H1 (cell line): ENCODE data around the gene LRRC28. TPM values are rescaled to one million over a fixed set of nuclear protein-coding genes. Genes with fewer than 3 reads are reported as not detected.

Experiments
- CTCF ChIA-PET: fragments of 300-600 bp; sonication (Branson Sonifier 250); formaldehyde crosslinking; loops from one replicate; lab custom pipeline; 2021; ENCODE audit not compliant: partially characterized antibody; lab: Charles Lee
- POLR2A ChIA-PET: fragments of 300-600 bp; sonication (Branson Sonifier 250); formaldehyde crosslinking; loops from one replicate; lab custom pipeline; 2021; ENCODE audit warnings: inconsistent platforms; ENCODE audit not compliant: partially characterized antibody; lab: Charles Lee
- DNase-seq, 2 experiments: peaks; one replicate each; pipeline versions ENCODE4 v3.0.0 to v3.0.0-alpha.2; 2010 to 2022; ENCODE audit warnings: low spot score in 2 of 2, low read depth in 1 of 2, mixed read lengths in 1 of 2
- FAIRE-seq: peaks from 2 replicates; lab custom pipeline; 2011; peaks lifted over from hg19 to GRCh38; lab: Jason Lieb, UNC
- H2AFZ ChIP-seq: 2 replicates; pipeline ENCODE4 v1.8.1; 2012; ENCODE audit warnings: low read length, inconsistent platforms
- H2AK5ac ChIP-seq: 2 replicates; pipeline ENCODE4 v1.6.1; 2013; ENCODE audit warnings: low read depth, low read length
- H2BK120ac ChIP-seq: replicated peaks from 2 replicates; pipeline ENCODE3; 2013; ENCODE audit warnings: low read depth, low read length, inconsistent platforms
- H2BK12ac ChIP-seq: 2 replicates; pipeline ENCODE4 v1.6.1; 2013; ENCODE audit warnings: low read depth, low read length
- H2BK15ac ChIP-seq: 2 replicates; pipeline ENCODE4 v1.6.1; 2013; ENCODE audit warnings: low read length
- H2BK20ac ChIP-seq: 2 replicates; pipeline ENCODE4 v1.6.1; 2013; ENCODE audit warnings: low read length
- H2BK5ac ChIP-seq: 2 replicates; pipeline ENCODE4 v1.6.1; 2013; ENCODE audit warnings: low read depth, low read length
- H3K14ac ChIP-seq: 2 replicates; pipeline ENCODE4 v1.6.1; 2013; ENCODE audit warnings: inconsistent platforms; ENCODE audit not compliant: insufficient read length
- H3K18ac ChIP-seq: 2 replicates; pipeline ENCODE4 v1.6.1; 2013; ENCODE audit warnings: low read length; ENCODE audit errors: extremely low read depth
- H3K23ac ChIP-seq: 2 replicates; pipeline ENCODE4 v1.6.1; 2013; ENCODE audit warnings: inconsistent platforms; ENCODE audit not compliant: insufficient read length
- H3K23me2 ChIP-seq: 2 replicates; pipeline ENCODE4 v1.6.1; 2013; ENCODE audit warnings: low read depth, low read length
- H3K27ac ChIP-seq: 2 replicates; pipeline ENCODE4 v1.6.1; 2011; ENCODE audit warnings: low read depth, low read length, inconsistent platforms
- H3K27me3 ChIP-seq, 4 experiments: replicated peaks in 1 of 4; 1 replicate in 1 of 4; 2 replicates in 3 of 4; pipeline versions ENCODE4 v1.6.1 to v1.8.1; 2011 to 2013; ENCODE audit warnings: low read length in 3 of 4, mild to moderate bottlenecking in 3 of 4, inconsistent platforms in 2 of 4, mixed read lengths in 2 of 4, moderate library complexity in 1 of 4; ENCODE audit not compliant: control insufficient read depth in 3 of 4, insufficient read depth in 3 of 4; ENCODE audit errors: extremely low read depth in 1 of 4
- H3K36me3 ChIP-seq, 4 experiments: 2 replicates each; pipeline versions ENCODE4 v1.6.1 to v1.8.1; 2011 to 2013; ENCODE audit warnings: mild to moderate bottlenecking in 4 of 4, low read length in 3 of 4, moderate library complexity in 2 of 4, control low read depth in 1 of 4, inconsistent platforms in 1 of 4; ENCODE audit not compliant: insufficient read depth in 4 of 4, control insufficient read depth in 2 of 4
- H3K4ac ChIP-seq: replicated peaks from 2 replicates; pipeline ENCODE3; 2013; ENCODE audit warnings: low read length, low read depth, mixed read lengths, inconsistent platforms; ENCODE audit not compliant: insufficient read length
- H3K4me1 ChIP-seq, 4 experiments: replicated peaks in 1 of 4; 1 replicate in 1 of 4; 2 replicates in 3 of 4; pipeline versions ENCODE4 v1.6.1 to v1.8.1; 2011 to 2013; ENCODE audit warnings: low read length in 3 of 4, inconsistent platforms in 2 of 4, mixed read lengths in 1 of 4; ENCODE audit not compliant: insufficient read depth in 4 of 4, control insufficient read depth in 3 of 4
- H3K4me2 ChIP-seq, 2 experiments: 2 replicates each; pipeline versions ENCODE4 v1.6.1 to v1.8.1; 2011 to 2013; ENCODE audit warnings: low read depth in 2 of 2, low read length in 2 of 2, control low read depth in 1 of 2, inconsistent platforms in 1 of 2, mild to moderate bottlenecking in 1 of 2; ENCODE audit not compliant: insufficient read depth in 1 of 2
- H3K4me3 ChIP-seq, 4 experiments: fragments of 200-600, 300-600 bp in 1 of 4; sonication (generic), shearing (Covaris generic), sonication (Bioruptor Twin) in 1 of 4; 2 replicates each; pipeline versions ENCODE4 v1.5.1 to v1.8.1; 2011 to 2016; ENCODE audit warnings: low read length in 4 of 4, low read depth in 3 of 4, control low read depth in 2 of 4, inconsistent platforms in 2 of 4, mild to moderate bottlenecking in 2 of 4, mixed read lengths in 1 of 4, moderate library complexity in 1 of 4; ENCODE audit not compliant: insufficient read depth in 2 of 4; ENCODE audit errors: extremely low read depth in 1 of 4
- H3K56ac ChIP-seq: replicated peaks from 2 replicates; pipeline ENCODE3; 2013; ENCODE audit warnings: low read depth, mild to moderate bottlenecking, mixed read lengths, low read length, inconsistent platforms; ENCODE audit not compliant: insufficient read length
- H3K79me1 ChIP-seq: 2 replicates; pipeline ENCODE4 v1.6.1; 2013; ENCODE audit warnings: low read depth, low read length, control low read depth
- H3K79me2 ChIP-seq, 2 experiments: 2 replicates each; pipeline versions ENCODE4 v1.6.1 to v1.8.1; 2012 to 2013; ENCODE audit warnings: low read length in 2 of 2, mild to moderate bottlenecking in 2 of 2, inconsistent platforms in 1 of 2; ENCODE audit not compliant: insufficient read depth in 2 of 2, control insufficient read depth in 1 of 2
- H3K9ac ChIP-seq, 4 experiments: replicated peaks in 1 of 4; 1 replicate in 1 of 4; 2 replicates in 3 of 4; pipeline versions ENCODE4 v1.6.1 to v1.8.1; 2011 to 2013; ENCODE audit warnings: low read depth in 3 of 4, low read length in 3 of 4, control low read depth in 2 of 4, mild to moderate bottlenecking in 2 of 4, moderate library complexity in 2 of 4, inconsistent platforms in 1 of 4; ENCODE audit errors: extremely low read depth in 1 of 4
- H3K9me3 ChIP-seq, 2 experiments: 2 replicates each; pipeline versions ENCODE4 v1.6.1 to v1.8.1; 2012 to 2013; ENCODE audit warnings: mild to moderate bottlenecking in 2 of 2, moderate library complexity in 2 of 2, control low read depth in 1 of 2, inconsistent platforms in 1 of 2, low read depth in 1 of 2, low read length in 1 of 2, mixed read lengths in 1 of 2; ENCODE audit not compliant: insufficient read depth in 2 of 2
- H4K20me1 ChIP-seq, 2 experiments: replicated peaks in 1 of 2; 2 replicates each; pipeline versions ENCODE3 to v1.8.1; 2011 to 2013; ENCODE audit warnings: inconsistent platforms in 2 of 2, low read length in 2 of 2, mild to moderate bottlenecking in 1 of 2; ENCODE audit not compliant: insufficient read depth in 2 of 2, control insufficient read depth in 1 of 2
- H4K5ac ChIP-seq: 2 replicates; pipeline ENCODE4 v1.6.1; 2013; ENCODE audit warnings: low read length, low read depth, mixed read lengths, inconsistent platforms; ENCODE audit not compliant: insufficient read length
- H4K8ac ChIP-seq: 2 replicates; pipeline ENCODE4 v1.8.0; 2013; ENCODE audit warnings: mild to moderate bottlenecking, moderate library complexity, low read length, inconsistent platforms; ENCODE audit not compliant: insufficient read depth; ENCODE audit errors: extremely low read depth
- H4K91ac ChIP-seq: replicated peaks from 2 replicates; pipeline ENCODE3; 2013; ENCODE audit warnings: low read length, mixed read lengths, inconsistent platforms; ENCODE audit not compliant: insufficient read length
- BACH1 ChIP-seq: IDR thresholded peaks from 2 replicates; pipeline ENCODE4 v1.6.1; 2012; ENCODE audit warnings: low read length, improper control_type of control experiment
- BCL11A ChIP-seq, 2 experiments: IDR thresholded peaks; one replicate each; pipeline ENCODE4 v1.6.1; 2011; ENCODE audit warnings: low read depth in 2 of 2, low read length in 2 of 2, mild to moderate bottlenecking in 2 of 2
- BRCA1 ChIP-seq: IDR thresholded peaks from 2 replicates; pipeline ENCODE4 v1.6.1; 2012; ENCODE audit warnings: low read depth, low read length, improper control_type of control experiment
- CEBPB ChIP-seq: IDR thresholded peaks from 2 replicates; pipeline ENCODE4 v1.6.1; 2012; ENCODE audit warnings: low read depth, low read length
- EGR1 ChIP-seq: IDR thresholded peaks from 2 replicates; pipeline ENCODE4 v1.6.1; 2011; ENCODE audit warnings: low read depth, low read length, borderline replicate concordance
- JUND ChIP-seq: IDR thresholded peaks from 2 replicates; pipeline ENCODE4 v1.6.1; 2011; ENCODE audit warnings: mild to moderate bottlenecking, improper control_type of control experiment, low read length
- RNF2 ChIP-seq: fragments of 200-900, 300-1000 bp; sonication (generic); IDR thresholded peaks from 2 replicates; pipeline ENCODE4 v1.7.1; 2016; ENCODE audit warnings: borderline replicate concordance, low read depth, mild to moderate bottlenecking, antibody characterized with exemption, low read length; ENCODE audit not compliant: poor library complexity, severe bottlenecking; ENCODE audit errors: missing control alignments
- SP1 ChIP-seq: IDR thresholded peaks from 2 replicates; pipeline ENCODE4 v1.6.1; 2011; ENCODE audit warnings: low read depth, low read length
- SP2 ChIP-seq: IDR thresholded peaks from 2 replicates; pipeline ENCODE4 v1.6.1; 2012; ENCODE audit warnings: mild to moderate bottlenecking, low read length, inconsistent platforms
- SP4 ChIP-seq: IDR thresholded peaks from 2 replicates; pipeline ENCODE4 v1.6.1; 2012; ENCODE audit warnings: low read length, inconsistent platforms
- SUZ12 ChIP-seq: fragments of 200-600 bp; sonication (generic); IDR thresholded peaks from 2 replicates; pipeline ENCODE4 v1.6.1; 2012; ENCODE audit warnings: mild to moderate bottlenecking, inconsistent platforms, low read length, moderate library complexity, mixed read lengths
- WGBS, 2 experiments: shearing (Covaris generic) in 1 of 2; methylation state at CpG; one replicate each; pipeline versions ENCODE4 v1.1.6 to v1.1.7; 2013 to 2015; ENCODE audit warnings: low lambda C conversion rate in 2 of 2, mixed read lengths in 2 of 2, inconsistent platforms in 1 of 2, low coverage in 1 of 2, missing lambda C conversion rate in 1 of 2; ENCODE audit not compliant: insufficient replicate concordance in 2 of 2, insufficient coverage in 1 of 2, insufficient read length in 1 of 2; ENCODE audit errors: extremely low coverage in 1 of 2, missing lambda C conversion rate in 1 of 2; 5-methylcytosine and 5-hydroxymethylcytosine counted together
- polyA plus RNA-seq, 7 experiments: library from polyadenylated mRNA; depleted of rRNA in 3 of 7; stranded (reverse) in 5 of 7; unstranded in 2 of 7; fragments of >200 nt in 5 of 7; fragments of 200-250 nt in 2 of 7; gene quantifications; 1 replicate in 5 of 7; 2 replicates in 1 of 7; 4 replicates in 1 of 7; pipeline versions ENCODE4 v1.2.1 to v1.2.3, GENCODE V29; 2011 to 2013; ENCODE audit warnings: missing spikeins in 2 of 7, mixed read lengths in 2 of 7
- total RNA-seq: library from RNA; stranded (reverse); fragmentation: NEBNext Ultra II Directional; extraction: Animal tissue kit (Norgen Biotek cat#: 25700); gene quantifications from 2 replicates; pipeline ENCODE4 v1.2.1, GENCODE V29; 2021
- TF ChIP-seq, protein P1 (sequence below): IDR thresholded peaks from 2 replicates; pipeline ENCODE4 v1.6.1; 2012; ENCODE audit warnings: inconsistent platforms
- TF ChIP-seq, protein P2 (sequence below): IDR thresholded peaks from 2 replicates; pipeline ENCODE4 v1.6.1; 2012; ENCODE audit warnings: low read length, inconsistent platforms

Gene LRRC28
- total and polyA plus RNA-seq, 2 of the 8 experiments (the other 6 are each of a cell fraction or from before 2014, with no cell fraction given), result 20.2 to 23.3 TPM

DNA sequence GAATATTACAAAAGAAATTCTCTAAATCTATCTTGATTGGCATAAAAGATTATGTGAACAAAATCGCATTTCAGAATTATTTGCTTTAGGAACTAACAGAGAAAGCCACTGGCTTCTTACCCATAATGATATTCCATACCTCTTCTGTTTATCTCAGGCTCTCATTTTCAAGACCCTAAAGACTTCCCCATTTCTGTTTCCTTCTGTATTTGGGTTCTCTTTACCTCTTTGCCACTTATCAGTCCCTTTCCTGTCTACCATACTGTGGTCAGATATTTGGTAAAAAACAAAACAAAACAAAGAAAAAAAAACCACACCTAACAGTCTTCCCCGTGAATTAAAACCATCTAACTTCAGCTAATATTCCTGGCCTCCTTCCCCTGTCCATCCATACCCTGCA lies 108.5 kb downstream of the LRRC28 start:
- no peaks in the 10 kb centered on the region for H3K9me3 ChIP-seq
- no peak for FAIRE-seq
- no peak overlapping the region for H2BK15ac ChIP-seq
- H3K27me3 ChIP-seq, result no peaks in the 10 kb centered on the region
- H3K36me3 ChIP-seq, result no peaks in the 10 kb centered on the region
- no peak overlapping the region for H3K4ac ChIP-seq
- no peak for TF ChIP-seq SP1
- no peak for TF ChIP-seq BRCA1
- no peak for TF ChIP-seq SP2
- TF ChIP-seq RNF2, result no peak
- no peak for TF ChIP-seq JUND
- no peak for TF ChIP-seq BACH1
- no peak for TF ChIP-seq CEBPB
- no peak for TF ChIP-seq SUZ12
- TF ChIP-seq, protein P1, sequence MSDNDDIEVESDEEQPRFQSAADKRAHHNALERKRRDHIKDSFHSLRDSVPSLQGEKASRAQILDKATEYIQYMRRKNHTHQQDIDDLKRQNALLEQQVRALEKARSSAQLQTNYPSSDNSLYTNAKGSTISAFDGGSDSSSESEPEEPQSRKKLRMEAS, result no peak
- no peak for TF ChIP-seq EGR1
- no peak for TF ChIP-seq SP4
- TF ChIP-seq, protein P2, sequence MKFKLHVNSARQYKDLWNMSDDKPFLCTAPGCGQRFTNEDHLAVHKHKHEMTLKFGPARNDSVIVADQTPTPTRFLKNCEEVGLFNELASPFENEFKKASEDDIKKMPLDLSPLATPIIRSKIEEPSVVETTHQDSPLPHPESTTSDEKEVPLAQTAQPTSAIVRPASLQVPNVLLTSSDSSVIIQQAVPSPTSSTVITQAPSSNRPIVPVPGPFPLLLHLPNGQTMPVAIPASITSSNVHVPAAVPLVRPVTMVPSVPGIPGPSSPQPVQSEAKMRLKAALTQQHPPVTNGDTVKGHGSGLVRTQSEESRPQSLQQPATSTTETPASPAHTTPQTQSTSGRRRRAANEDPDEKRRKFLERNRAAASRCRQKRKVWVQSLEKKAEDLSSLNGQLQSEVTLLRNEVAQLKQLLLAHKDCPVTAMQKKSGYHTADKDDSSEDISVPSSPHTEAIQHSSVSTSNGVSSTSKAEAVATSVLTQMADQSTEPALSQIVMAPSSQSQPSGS, result no peak
- no peak for TF ChIP-seq BCL11A (IDR thresholded peaks at IDR 0.05; ENCODE audit: low read depth in 2 of 2, low read length in 2 of 2)
- no peak overlapping the region for H4K5ac ChIP-seq
- no peak overlapping the region for H3K4me3 ChIP-seq
- H3K9ac ChIP-seq, result no peak overlapping the region
- ChIA-PET CTCF (interaction anchor here (0.7 to 4.0 kb wide), 3 partner anchors 12 to 72 kb away, joined by 4 to 17 read pairs (median 11); no protein-coding TSS in a partner anchor), POLR2A (no interaction called here)
- H4K8ac ChIP-seq, result no peak overlapping the region
- H2BK5ac ChIP-seq, result no peak overlapping the region
- DNase-seq, result no peak
- no peak overlapping the region for H3K18ac ChIP-seq
- H2BK20ac ChIP-seq, result no peak overlapping the region
- H3K14ac ChIP-seq, result no peak overlapping the region
- no peaks in the 10 kb centered on the region for H3K23me2 ChIP-seq
- no peaks in the 10 kb centered on the region for H3K79me1 ChIP-seq
- no peaks in the 10 kb centered on the region for H3K4me1 ChIP-seq
- H2BK12ac ChIP-seq, result no peak overlapping the region
- no peak overlapping the region for H3K27ac ChIP-seq
- no peak overlapping the region for H3K4me2 ChIP-seq
- H3K56ac ChIP-seq, result no peak overlapping the region
- H2AFZ ChIP-seq, result no peak overlapping the region
- no peak overlapping the region for H2AK5ac ChIP-seq
- H4K91ac ChIP-seq, result no peak overlapping the region
- no peak overlapping the region for H2BK120ac ChIP-seq
- no peaks in the 10 kb centered on the region for H3K79me2 ChIP-seq
- H3K23ac ChIP-seq, result no peak overlapping the region
- 88% methylated on average over 2 of the region's 2 CpGs; no CpG with 5 or more reads in 1 of the 2 experiments for WGBS, 2 experiments
- no peaks in the 10 kb centered on the region for H4K20me1 ChIP-seq
